Activated T-cell treated with anti-CD3 and anti-CD28 coated beads for 24 hours (primary cell): ENCODE data around the gene ZNF564.
A peak's percentile ranks its signal among the peaks of the same experiment; 100 is the strongest.
"Not testable (repeated sequence)": the region's sequence is repeated elsewhere in the genome, so short reads cannot be mapped to it uniquely, and the experiment has no call there.

Source experiments
- DNase-seq: peaks from one replicate; pipeline ENCODE4 v3.0.0-alpha.2; 2020; ENCODE audit warnings: low read depth

Gene ZNF564

DNA sequence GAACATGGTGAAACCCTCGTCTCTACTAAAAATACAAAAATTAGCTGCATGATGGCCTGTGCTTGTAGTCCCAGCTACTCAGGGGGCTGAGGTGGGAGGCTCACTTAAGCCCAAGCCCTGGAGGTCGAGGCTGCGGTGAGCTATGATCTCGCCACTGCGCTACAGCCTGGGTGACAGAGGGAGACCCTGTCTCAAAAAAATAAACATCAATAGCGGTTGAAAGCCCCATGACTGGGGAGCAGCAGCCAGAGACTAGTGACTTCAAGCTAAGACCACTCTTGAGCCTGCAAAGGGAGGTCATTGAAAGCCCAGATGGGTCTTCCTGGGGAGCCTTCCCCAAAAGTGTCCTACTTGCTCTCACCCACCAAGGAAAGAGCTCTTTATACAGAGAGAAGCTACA, 54.8 kb downstream of the ZNF564 start:
- no peak for DNase-seq

DNA sequence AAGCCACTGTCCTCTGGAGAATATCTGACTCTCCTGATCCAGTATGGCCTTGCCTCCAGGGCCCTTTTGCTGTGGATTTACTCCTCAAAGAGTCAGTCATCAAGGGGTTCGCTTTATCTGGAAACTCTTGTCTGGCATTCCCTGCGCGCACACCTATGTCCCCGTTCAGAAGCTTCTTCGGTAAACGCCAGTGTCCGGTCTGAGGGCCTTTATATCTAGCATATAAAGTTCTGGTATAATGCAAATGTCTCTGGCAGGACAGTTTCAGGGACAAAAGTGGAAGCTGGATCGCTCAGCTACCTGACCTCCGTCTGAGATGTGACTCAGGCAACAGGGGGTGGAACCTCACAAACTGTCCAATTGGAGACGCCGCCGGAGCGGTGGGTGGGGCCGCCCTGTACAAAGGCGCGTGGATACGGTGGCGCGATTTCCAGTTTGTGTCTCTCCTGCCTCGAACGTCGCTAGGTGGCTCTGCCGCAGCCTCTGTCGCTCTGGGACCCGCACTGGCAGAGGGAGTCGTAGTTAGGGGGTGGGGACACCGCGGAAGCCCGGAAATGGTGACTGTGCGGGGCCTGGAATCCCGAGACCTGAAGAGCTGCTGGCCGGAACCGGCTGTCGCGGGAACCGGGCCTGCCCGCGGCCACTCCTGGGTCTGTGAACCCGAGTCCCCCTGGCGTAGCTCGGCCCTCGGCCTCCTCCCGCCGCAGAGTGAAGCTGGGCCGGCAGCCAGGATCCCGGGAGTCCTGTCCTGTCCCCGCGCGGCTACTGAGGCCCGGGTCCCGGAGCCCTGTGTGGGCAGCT, 56.1 kb downstream of the ZNF564 start:
- peak; percentile 91 for DNase-seq

DNA sequence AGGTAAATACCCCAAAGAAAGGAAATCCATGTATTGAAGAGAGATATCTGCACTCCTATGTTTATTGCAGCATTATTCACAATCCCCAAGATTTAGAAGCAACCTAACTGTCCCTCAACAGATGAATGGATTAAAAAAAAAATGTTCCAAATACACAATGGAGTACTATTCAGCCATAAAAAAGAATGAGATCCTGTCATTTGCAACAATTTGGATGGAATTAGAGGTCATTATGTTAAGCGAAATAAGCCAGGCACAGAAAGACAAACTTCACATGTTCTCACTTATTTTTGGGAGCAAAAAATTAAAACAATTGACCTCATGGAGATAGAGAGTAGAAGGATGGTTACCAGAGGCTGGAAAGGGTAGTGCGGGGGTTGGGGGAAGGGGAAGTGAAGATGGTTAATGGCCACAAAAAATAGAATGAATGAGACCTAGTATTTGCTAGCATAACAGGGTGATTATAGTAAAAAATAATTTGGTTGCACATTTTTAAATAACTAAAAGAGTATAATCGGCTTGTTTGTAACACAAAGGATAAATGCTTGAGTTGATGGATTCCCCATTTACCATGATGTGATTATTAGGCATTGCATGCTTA, 56.9 kb downstream of the ZNF564 start:
- DNase-seq: no peak

DNA sequence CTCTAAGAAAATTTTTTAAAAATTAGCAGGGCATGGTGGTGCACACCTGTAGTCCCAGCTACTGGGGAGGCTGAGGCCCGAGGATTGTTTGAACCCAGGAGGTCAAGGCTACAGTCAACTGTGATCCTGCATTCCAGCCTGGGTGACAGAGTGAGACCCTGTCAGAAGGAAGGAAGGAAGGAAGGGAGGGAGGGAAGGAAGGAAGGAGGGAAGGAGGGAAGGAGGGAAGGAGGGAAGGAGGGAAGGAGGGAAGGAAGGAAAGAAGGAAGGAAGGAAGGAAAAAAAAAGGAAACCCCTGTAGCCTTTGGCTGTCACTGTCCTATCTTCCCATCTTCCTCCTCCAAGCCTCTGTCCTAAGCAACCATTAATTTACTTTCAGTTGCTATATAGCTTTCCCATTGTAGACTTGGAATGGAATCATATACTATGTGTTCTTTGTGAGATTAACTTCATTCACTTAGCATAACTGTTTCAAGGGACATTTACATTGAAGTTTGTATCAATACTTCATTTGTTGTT, 65.0 kb downstream of the ZNF564 start:
- DNase-seq: not testable (repeated sequence)

DNA sequence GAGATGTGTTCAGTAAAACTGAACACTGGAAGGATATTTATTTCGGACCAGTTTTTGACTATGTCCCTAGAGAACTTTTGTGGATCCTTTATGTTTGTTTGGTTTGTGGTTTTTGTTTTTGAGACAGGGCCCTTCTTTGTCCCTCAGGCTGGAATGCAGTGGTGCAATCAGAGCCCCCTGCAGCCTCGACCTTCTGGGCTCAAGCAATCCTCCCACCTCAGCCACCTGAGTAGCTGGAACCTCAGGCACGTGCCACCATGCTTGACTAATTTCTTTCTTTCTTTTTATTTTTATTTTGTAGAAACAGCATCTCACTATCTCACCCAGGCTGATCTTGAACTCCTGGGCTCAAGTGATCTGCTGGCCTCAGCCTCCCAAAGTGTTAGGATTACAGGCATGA, 65.7 kb downstream of the ZNF564 start:
- DNase-seq: no peak

DNA sequence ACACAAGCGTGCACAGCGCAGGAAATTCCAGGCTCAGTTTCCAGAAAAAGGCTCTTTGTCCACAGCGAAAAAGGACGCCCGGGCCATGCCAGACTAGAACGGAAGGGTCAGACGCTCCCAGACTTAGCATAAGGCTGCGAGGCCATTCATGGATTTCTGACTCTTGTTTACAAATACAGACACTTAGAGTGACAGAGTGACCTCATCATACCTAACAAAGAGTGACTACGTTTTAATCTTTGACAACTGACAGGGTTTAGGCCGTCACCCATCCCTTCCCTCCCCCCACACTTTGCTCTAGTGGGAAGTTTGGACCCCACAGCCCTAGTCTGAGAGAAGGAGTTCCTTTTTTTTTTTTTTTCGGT, 66.2 kb downstream of the ZNF564 start:
- no peak for DNase-seq

DNA sequence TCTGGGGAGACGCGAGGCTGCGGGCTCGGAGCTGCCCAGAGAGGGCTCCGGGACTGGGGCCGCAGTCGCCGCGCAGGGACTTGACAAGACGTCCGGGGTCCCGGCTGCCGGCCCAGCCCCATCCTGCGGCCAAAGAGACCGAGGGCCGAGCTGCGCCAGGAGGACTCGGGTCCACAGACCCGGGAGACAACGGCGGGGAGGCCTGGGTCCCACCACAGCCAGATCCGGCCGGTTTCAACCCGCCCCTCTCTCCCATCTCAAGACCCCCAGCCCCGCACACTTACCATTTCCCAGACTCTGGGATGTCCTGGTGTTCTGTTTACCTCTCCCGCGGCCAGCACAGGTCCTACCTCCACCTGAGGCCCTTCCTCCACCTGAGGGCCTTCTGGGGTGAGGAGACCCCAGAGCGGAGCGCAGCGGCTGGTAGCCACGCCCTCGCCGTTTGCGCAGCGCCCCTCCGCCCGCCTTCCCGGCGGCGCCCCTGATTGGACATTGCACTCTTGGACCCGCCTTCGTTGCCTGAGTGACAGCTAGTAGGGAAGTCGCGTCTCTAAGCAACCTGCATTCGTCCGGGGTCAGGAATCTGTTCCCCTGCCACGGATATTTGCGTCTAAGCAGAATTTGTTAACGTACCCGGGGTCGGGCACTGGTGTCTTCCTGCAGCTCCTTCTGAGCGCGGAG, 66.8 kb downstream of the ZNF564 start, which contains the start of gene ZNF709:
Gene ZNF709, minus strand, starts transcription at position 446 of the 681 bp plus-strand sequence. Its CDS starts 159 bp downstream, at position 287.
- peak; percentile 88 for DNase-seq

DNA sequence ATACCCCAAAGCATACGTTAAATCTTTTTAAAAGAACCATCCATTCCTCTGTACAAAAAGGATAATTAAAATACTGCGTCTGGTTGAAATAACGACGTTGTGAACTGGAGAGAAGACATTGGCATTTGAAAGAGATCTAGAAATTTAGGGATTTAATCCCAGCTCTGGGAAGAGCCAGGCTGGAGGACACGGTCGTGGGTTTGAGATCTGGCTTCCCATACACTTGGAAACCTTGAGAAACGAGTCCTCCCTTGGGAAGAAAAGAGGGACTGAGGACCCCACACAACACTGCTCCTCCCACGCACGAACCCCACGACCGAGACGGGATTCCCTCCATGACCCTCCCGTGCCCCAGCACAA, 67.3 kb downstream of the ZNF564 start:
- DNase-seq: no peak

DNA sequence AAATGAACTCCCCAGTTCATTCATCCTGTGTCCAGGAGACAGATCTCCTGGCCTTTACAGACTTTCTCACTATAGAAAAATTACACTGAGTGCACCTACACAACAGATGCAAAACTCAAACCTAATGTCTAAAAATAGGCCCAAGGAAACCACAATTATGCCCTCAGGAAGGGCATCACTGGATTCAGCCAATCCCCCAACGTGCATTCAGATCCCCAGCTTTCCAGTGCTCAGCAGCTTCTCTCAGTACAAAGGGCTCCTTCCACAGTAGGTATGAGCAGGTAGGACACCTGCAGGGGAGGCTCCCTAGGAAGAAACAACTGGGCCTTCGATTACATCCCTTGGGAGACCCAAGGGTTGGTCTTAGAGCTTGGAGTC, 68.8 kb downstream of the ZNF564 start:
- no peak for DNase-seq

DNA sequence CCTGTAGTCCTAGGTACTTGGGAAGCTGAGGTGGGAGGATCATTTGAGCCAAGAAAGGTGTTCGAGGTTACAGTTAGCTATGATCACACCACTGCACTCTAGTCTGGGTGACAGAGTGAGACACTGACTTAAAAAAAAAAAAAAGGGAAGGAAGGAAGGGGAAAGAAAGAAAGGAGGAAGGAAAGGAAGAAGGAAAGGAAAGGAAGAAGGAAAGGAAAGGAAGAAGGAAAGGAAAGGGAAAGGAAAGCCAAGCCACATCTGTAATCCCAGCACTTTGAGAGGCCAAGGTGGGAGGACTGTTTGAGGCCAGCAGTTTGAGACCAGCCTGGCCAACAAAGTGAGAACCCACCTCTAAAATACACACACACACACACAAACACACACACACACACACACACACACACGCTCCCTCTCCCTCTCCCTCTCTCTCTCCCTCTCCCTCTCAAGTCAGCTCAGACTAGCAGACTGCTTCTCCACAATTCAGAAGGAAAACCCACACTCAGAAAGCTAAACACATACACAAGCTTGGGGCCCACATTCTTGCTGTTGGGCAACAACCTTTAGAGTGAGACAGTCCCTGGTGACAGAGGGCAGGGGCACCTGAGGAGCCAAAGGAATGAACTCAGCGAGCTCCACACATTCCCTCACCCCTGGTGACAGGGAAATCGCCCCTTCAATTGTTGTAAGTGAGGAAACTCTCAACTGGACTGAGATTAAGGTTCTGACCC, 69.3 kb downstream of the ZNF564 start:
- DNase-seq: no peak

DNA sequence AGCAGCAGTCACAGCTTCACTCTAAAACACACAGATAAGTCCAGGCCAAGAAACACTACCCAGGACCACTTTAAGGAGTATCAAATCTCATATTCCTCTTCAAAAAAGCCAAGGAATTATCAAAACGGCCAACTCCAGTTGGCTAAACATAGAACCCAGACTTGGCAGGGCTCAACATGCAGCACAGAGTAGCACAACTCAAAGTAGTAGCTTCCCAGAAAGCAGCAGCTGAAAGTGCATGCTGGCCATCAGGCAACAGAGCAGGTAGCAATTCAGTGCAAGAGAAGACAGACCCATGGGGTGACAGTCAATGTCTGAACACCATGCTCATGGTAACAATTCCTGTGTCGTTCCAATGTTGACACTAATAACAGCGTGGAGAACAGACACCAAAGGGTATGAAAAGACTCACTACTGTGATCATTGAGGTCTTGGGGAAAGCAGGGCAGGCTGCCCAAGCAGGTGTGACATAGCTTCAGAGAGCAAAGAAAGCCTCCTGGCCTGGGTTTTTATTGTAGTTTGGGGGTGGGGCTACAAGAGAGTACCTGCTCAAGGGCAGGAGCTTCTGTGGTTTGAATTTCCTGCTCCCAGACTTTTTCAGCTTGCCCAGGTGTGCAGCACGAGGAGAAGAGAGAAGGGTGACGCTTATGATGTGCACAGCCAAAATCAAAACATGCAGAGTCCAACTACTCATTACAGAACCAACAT, 72.9 kb downstream of the ZNF564 start:
- no peak for DNase-seq
